Mucosa of gallbladder (tissue), 1 donor: Measurements from ENCODE around the gene CCDC34. TPM values are rescaled to one million over a fixed set of nuclear protein-coding genes. Genes with fewer than 3 reads are reported as not detected.

Source experiments
- DNase-seq: peaks from one replicate; pipeline ENCODE4 v3.0.0-alpha.2; 2020; ENCODE audit warnings: low spot score
- total RNA-seq: library from RNA; stranded (reverse); gene quantifications from one replicate; pipeline ENCODE4 v1.2.1, GENCODE V29; 2021
- donor health status: DM: no; HTN: no; CAD: no.

The CCDC34 gene
- total RNA-seq, 1 donor from 2014 or later = 7.6 TPM

DNA sequence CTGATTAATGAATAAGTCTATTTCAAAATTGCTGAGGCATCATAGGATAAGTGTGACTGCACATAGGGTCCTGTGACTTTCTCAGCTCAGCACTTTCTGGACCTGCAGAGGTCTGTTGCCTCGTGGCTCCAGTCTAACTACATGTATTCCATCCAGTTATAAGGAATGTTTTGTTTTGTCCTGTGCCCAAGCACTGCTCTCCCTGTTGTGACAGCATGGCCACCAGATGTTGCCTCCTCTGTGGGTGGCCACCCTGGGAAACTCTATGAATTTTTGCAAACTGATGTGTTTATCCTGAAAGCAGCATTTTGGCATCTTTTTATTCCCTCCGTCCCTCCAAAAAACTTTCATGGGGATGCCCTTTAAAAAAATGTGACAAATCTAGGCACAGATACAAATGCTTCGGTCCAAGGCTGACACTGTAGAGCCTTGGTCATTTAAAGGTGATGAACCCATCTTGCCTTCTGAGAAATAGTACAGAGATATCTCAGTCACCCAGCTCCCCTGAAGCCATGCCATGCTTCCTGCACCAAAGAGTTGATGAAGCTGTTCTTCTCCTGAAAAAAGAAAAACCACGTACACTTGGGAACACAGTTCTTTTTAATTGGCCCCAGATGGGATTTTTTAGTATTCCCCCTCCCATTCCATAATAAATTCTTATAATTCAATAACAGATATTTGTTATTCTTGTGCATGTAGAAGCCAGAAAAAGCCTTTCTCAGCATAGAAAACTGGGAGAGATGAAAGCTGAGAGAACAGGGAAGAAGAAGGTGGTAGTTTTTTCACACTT is 72.6 kb downstream of the CCDC34 start:
- DNase-seq = no peak

Other genes with a start within 250 kb of the CCDC34 start
- 47.6 TPM for gene LGR4, start 109.6 kb upstream of the CCDC34 start, total RNA-seq
- gene LIN7C, start 143.6 kb upstream of the CCDC34 start, total RNA-seq = 34.1 TPM